ENCODE results near the gene ELFN2. TPM values are rescaled to one million over a fixed set of nuclear protein-coding genes. Genes with fewer than 3 reads are reported as not detected.

The ELFN2 gene
- total RNA-seq, 4 donors from 2014 or later, result 0.30 to 4.4 (median 3.1) TPM

- no peak for DNase-seq (ENCODE audit: low spot score in 2 of 2)
- H3K27ac ChIP-seq, result no peak overlapping the region
- no peaks in the 10 kb centered on the region for H3K36me3 ChIP-seq
- peaks cover 0 to 7% of the 10 kb centered on the region in 2 donors for H3K27me3 ChIP-seq
- no peak for TF ChIP-seq EP300 (IDR thresholded peaks at IDR 0.05)
- TF ChIP-seq POLR2A (IDR thresholded peaks at IDR 0.05), result no peak
- TF ChIP-seq CTCF (IDR thresholded peaks at IDR 0.05), result no peak
- 56 to 83% methylated on average over 4 to 11 of the region's 14 CpGs for WGBS, 2 donors
- no peaks in the 10 kb centered on the region for H3K9me3 ChIP-seq
- H3K4me3 ChIP-seq, result no peak overlapping the region
- no peaks in the 10 kb centered on the region for H3K4me1 ChIP-seq
Observed at GRCh38 chr22:37355174-37355573, 72.1 kb downstream of the ELFN2 start.

GRCh38 chr22:37354670-37355069 is 72.6 kb downstream of the ELFN2 start:
- no peak for DNase-seq (ENCODE audit: low spot score in 2 of 2)
- no peak overlapping the region for H3K4me3 ChIP-seq
- no peak overlapping the region for H3K27ac ChIP-seq
- no peaks in the 10 kb centered on the region for H3K4me1 ChIP-seq
- peaks cover 0 to 7% of the 10 kb centered on the region in 2 donors for H3K27me3 ChIP-seq
- no peaks in the 10 kb centered on the region for H3K36me3 ChIP-seq
- no peak for TF ChIP-seq POLR2A (IDR thresholded peaks at IDR 0.05)
- no peak for TF ChIP-seq CTCF (IDR thresholded peaks at IDR 0.05)
- no peak for TF ChIP-seq EP300 (IDR thresholded peaks at IDR 0.05)
- WGBS, 2 donors, result 77 to 78% methylated on average over 5 of the region's 5 CpGs
- H3K9me3 ChIP-seq, result no peaks in the 10 kb centered on the region

- no peak overlapping the region for H3K27ac ChIP-seq
- 63 to 69% methylated on average over 4 of the region's 4 CpGs for WGBS, 2 donors
- no peak for DNase-seq (ENCODE audit: low spot score in 2 of 2)
- no peak for TF ChIP-seq EP300 (IDR thresholded peaks at IDR 0.05)
- no peak for TF ChIP-seq CTCF (IDR thresholded peaks at IDR 0.05)
- TF ChIP-seq POLR2A (IDR thresholded peaks at IDR 0.05), result no peak
- H3K4me3 ChIP-seq, result no peak overlapping the region
- H3K27me3 ChIP-seq, result peaks cover 0 to 7% of the 10 kb centered on the region in 2 donors
- no peaks in the 10 kb centered on the region for H3K4me1 ChIP-seq
- no peaks in the 10 kb centered on the region for H3K36me3 ChIP-seq
- no peaks in the 10 kb centered on the region for H3K9me3 ChIP-seq
Observed at GRCh38 chr22:37354261-37354660, 73.0 kb downstream of the ELFN2 start.

GRCh38 chr22:37353839-37354238 is 73.4 kb downstream of the ELFN2 start:
- H3K4me3 ChIP-seq, result no peak overlapping the region
- 74 to 83% methylated on average over 16 of the region's 16 CpGs for WGBS, 2 donors
- no peak for DNase-seq (ENCODE audit: low spot score in 2 of 2)
- TF ChIP-seq EP300 (IDR thresholded peaks at IDR 0.05) (no peak), POLR2A (IDR thresholded peaks at IDR 0.05) (no peak), CTCF (IDR thresholded peaks at IDR 0.05) (no peak)
- no peaks in the 10 kb centered on the region for H3K9me3 ChIP-seq
- no peak overlapping the region for H3K27ac ChIP-seq
- H3K36me3 ChIP-seq, result no peaks in the 10 kb centered on the region
- peaks cover 0 to 7% of the 10 kb centered on the region in 2 donors for H3K27me3 ChIP-seq
- no peaks in the 10 kb centered on the region for H3K4me1 ChIP-seq

DNA sequence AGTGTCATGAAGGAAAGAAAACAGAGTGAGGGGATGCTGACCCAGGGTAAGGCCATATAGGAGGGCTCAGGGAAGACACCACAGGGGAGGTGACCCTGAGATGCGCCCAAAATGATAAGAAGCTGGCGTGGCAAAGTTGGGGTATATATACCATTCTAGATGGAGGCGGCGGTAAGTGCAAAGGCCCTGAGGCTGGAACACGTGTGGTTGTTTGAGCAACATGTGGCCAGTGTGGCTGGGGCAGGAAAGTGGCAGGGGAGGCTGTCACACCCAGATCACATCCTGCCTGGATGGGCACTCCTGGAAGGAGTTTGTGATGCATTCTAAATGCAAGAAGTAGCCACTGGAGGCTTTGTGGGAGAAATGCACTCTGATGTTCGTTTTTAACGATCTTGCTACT is 74.8 kb downstream of the ELFN2 start:
- Histone ChIP-seq H3K27me3 (peaks cover 0 to 7% of the 10 kb centered on the region in 2 donors), H3K9me3 (no peaks in the 10 kb centered on the region), H3K27ac (no peak overlapping the region), H3K36me3 (no peaks in the 10 kb centered on the region), H3K4me3 (no peak overlapping the region), H3K4me1 (no peaks in the 10 kb centered on the region)
- no peak for TF ChIP-seq EP300 (IDR thresholded peaks at IDR 0.05)
- 85 to 87% methylated on average over 7 of the region's 7 CpGs for WGBS, 2 donors
- no peak for DNase-seq (ENCODE audit: low spot score in 2 of 2)

DNA sequence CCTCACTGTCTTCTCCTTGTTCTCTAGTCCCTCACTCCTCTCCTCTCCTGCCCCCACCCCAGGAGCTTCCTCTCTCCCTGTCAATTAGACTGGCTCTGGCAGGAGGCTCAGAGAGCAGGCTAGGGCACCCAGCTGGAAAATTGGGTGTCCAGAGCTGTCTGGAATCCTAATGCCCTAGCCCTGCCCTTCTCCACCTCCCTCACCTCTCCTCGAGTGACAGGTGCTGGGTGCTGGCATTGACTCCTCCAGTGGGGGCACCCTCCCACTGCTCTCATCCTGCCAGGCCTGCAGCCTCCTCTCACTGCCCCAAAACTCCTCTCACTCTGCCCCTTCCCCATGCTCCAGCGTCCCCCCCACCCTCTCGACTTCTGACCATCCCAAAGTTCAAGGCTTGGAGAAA is 76.0 kb downstream of the ELFN2 start:
- Histone ChIP-seq H3K4me1 (peaks cover 0 to 7% (median under 1%) of the 10 kb centered on the region in 4 donors), H3K27ac (no peak overlapping the region), H3K27me3 (peaks cover 0 to 7% of the 10 kb centered on the region in 2 donors), H3K36me3 (no peaks in the 10 kb centered on the region), H3K4me3 (no peak overlapping the region), H3K9me3 (no peaks in the 10 kb centered on the region)
- TF ChIP-seq EP300 (IDR thresholded peaks at IDR 0.05) (no peak), POLR2A (IDR thresholded peaks at IDR 0.05) (no peak), CTCF (IDR thresholded peaks at IDR 0.05) (no peak)
- WGBS, 2 donors, result 67 to 69% methylated on average over 3 of the region's 3 CpGs
- DNase-seq (ENCODE audit: low spot score in 2 of 2), result no peak

All from tibial nerve (tissue), 4 donors.